ENCODE data around the gene CTNNA3.

Gene CTNNA3

GRCh38 chr10:66999762-67000545 lies 696.0 kb downstream of the CTNNA3 start:
- FAIRE-seq: no peak

GRCh38 chr10:66996996-66997395 lies 699.0 kb downstream of the CTNNA3 start:
- FAIRE-seq: no peak

- FAIRE-seq: no peak
Observed at GRCh38 chr10:66990143-66990830, 705.7 kb downstream of the CTNNA3 start.

DNA sequence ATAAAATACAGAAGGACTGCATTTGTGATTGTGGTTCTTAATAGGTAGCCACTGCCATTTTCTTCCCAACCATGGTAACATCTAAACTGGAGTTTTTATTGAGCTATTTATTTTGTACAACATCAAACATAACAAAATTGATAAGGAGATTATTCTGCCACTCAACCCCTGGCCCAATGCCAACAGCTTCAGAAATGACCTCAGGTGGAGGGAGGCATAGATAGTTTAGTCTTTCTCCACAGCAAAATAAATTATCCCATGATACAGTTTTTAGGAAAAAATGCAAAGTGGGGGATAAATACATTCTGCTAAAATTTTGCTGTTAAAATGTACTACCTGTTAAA lies 712.5 kb downstream of the CTNNA3 start:
- FAIRE-seq: no peak

GRCh38 chr10:66982792-66983474 lies 713.1 kb downstream of the CTNNA3 start:
- no peak for FAIRE-seq

DNA sequence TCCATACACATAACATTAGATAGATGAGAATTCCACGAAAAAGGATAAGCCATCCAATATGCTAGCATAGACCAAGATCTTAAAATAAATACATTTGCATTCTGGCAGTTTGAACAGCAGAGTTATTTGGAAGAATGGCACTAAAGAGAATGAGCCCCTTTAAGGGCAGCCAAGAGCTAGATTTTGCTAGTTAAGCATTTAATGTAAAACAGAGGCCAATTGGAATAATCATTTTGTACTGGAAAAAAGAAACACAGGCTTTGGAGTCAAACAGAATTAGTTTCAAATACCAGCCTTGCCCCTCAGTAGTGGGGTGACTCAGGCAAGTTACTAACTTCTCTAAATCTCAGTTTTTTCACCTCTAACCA lies 714.0 kb downstream of the CTNNA3 start:
- FAIRE-seq: no peak

DNA sequence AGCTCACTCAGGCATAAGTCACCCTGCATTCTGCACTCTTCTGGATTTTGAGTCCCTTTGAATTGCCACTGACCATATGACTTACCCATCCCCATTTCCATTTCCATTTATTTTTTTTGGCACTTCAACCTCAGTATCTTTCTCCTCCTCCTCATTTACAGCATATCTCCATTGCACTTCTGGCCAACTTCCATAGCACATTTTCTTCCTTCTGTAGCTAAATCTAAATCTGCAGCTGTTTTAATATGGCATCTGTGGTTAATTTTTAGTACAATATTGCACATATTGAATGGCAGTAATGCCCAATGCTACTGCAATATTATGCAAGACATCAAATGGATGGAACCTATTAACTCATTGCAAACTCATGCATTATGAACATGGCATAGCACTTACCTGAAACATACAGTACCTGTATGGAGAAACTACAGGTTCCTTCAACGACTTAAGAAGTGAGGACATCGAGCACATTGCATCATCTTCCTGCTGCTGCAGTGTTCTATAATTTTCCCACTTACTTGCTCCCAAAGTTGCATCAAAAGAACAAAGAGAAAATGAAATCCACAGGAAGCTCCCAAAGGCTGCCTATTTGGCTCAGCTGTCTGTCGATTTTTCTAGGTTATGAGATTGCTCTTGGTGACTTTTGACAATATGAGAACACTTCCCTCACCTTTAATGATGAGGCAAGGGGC lies 714.5 kb downstream of the CTNNA3 start:
- no peak for FAIRE-seq

- no peak for FAIRE-seq
Observed at GRCh38 chr10:66980246-66980815, 715.7 kb downstream of the CTNNA3 start.

GRCh38 chr10:66964946-66965345 lies 731.0 kb downstream of the CTNNA3 start:
- FAIRE-seq: no peak

- no peak for FAIRE-seq
Observed at GRCh38 chr10:66958466-66958865, 737.5 kb downstream of the CTNNA3 start.

- no peak for FAIRE-seq
Observed at GRCh38 chr10:66951896-66952295, 744.1 kb downstream of the CTNNA3 start.

DNA sequence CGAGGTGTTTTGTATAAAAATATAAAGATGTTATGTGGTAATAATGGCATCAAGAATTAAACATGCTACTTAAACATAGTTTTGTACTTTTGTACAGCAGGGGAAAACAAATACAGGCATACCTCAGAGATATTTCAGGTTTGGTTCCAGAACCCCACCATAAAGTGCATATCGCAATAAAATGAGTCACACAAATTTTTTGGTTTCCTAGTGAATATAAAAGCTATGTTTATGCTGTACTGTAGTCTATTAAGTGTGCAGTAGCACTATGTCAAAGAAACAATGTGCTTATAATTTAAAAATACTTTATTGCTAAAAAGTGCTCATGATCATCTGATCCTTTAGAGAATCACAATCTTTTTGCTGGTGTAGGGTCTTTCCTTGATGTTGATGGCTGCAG lies 752.4 kb downstream of the CTNNA3 start:
- no peak for FAIRE-seq

DNA sequence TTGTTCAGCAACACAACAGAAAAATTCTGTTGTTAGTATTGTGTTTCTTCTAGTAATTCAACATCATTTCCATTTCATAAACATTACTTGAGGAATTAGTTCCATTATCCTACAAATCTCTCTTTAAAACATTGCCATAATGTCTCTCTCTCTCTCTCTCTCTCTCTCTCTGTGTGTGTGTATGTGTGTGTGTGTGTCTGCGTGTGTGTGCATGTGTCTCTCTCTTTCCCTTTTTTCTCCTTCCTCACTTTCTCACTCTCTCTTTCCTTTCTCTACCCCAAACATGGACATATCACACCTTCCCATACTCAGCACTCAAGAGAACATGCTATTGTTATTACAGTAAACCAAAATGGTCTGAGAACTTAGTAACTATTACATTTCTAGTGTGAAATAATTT lies 753.6 kb downstream of the CTNNA3 start:
- FAIRE-seq: no peak

DNA sequence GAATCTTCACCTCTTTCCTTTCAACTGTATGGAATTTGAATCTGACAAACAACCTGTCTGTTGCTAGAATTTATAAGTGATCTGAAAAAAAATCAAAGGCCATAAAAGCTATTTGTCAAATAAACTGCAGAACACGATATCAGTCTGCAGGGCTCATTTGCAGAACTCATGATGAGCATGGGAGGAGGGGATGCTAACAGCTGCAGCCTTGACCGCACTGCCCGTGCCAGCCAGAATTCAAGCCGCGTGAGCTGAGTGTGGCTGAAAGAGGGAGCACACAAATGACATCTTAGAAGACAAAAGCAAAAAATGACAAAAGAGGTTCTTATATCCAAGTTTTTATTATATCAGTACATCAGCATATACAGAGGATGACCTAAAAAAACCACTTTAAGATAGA lies 754.5 kb downstream of the CTNNA3 start:
- no peak for FAIRE-seq

DNA sequence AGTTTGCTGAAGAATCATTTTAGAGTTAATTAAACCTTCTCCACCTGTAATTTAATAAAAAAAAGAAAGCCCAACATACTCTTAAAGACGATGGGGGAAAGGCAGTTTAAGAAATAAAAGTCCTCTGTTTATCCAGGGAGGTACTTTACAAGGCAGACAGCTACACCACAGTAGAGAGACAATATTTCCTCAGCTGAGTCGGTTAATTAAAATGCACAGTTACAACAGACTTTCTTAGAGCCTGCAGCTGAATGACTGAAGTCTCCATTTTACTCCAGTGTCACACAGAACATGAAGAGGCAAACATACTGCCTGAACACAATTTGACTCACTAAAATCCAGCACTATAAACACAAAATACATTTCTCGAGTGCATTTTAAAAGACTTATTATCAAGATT lies 755.0 kb downstream of the CTNNA3 start:
- FAIRE-seq: no peak

DNA sequence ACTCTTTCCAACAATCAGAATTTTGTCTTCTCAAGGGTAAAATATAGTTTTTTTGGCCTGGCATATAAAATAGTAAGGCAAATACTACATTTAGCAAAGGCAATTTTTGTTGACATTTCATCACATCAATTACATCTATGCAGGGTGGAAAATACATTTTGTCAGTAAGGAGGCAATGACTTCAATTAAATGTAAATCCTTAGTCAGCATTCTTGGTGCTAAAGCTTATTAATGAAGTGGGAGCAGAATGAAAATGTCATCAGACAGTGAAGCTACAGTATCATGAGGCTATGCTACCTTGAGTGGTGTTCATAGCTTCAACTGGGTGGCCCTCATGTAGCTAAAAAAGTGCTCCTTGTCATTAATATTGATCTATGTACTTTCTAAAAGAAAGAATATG lies 761.3 kb downstream of the CTNNA3 start:
- no peak for FAIRE-seq

DNA sequence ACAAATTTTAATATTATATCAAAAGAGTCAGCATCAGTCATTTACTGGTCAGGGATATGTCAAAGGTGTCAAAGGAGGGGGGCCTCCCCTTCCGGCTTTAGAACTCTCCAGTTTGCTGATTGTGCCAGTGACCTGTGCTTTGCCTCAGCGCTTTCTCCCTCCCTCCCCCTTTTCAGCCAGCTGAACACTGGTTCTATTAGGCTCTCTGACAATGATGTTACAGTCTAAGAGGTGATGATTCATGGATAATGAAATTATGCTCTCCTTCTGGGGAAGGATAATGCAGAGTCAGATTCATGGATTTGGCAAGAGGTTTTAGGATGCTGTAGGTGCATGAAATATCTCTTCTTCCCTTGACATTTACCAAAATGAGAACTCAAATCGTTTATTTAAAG lies 764.0 kb downstream of the CTNNA3 start:
- FAIRE-seq: no peak

DNA sequence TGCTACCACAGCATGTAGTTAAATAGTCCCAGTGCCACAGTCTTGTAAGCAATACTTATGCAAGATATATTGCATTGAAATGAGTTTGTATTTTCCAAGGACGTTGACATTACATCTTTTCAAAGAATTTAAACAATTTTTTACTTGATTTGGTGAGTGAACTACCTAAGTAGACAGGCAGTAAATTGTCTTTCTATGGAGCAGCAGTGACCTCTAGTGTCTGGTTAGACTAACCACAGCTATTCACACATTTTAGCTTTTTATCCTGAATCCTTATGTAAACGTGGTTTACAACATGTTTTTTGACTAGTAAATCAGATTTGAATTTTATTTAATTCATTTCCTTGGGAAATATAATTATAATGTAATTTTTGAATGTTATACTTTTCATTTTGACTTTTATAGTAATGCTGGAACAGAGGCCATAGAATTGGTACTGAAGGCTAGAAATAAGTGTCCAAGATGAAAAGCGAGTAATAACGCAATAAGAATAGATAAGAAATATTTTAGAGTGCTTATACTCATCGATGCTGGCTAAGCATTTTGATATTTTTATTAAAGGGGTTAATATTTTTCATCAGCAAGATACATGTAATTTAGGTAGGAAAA lies 764.6 kb downstream of the CTNNA3 start:
- FAIRE-seq: peak; percentile 95

DNA sequence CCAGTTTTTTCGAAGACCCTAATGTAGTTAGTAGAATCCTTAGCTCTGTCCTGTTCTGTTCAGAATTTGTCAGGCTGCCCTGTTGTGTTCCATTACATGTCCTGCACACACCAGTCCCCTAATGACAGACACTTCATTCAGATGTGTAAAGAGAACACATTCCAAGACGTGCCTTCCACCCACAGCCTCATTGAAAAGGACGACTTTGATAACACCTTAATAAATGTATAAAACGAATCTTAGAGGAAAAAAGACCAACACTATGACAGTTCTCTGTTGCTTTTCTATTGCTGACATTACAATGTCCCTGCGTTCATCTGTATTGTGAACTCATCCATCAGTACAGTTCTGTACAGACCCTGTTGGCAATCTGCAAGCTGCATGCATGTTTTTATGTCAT lies 766.6 kb downstream of the CTNNA3 start:
- FAIRE-seq: no peak

DNA sequence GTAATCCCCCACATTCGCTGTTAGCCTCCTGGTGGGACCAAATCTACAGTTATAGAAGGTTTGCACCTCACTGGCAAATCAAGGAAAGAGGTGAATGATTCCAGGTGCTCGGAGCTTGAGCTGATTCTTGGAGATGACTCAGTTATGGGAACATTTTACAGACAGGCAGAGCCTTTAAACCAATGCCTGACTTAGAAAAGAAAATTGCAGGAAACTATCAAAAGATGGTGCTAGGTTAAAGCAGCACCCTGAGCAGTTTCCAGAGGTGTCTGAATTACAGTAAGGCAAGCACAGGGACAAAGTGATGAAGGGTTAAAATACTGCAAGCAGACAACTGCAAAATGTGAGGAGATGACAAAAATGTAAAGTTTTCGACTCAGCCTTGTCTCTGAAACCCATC lies 767.2 kb downstream of the CTNNA3 start:
- no peak for FAIRE-seq

DNA sequence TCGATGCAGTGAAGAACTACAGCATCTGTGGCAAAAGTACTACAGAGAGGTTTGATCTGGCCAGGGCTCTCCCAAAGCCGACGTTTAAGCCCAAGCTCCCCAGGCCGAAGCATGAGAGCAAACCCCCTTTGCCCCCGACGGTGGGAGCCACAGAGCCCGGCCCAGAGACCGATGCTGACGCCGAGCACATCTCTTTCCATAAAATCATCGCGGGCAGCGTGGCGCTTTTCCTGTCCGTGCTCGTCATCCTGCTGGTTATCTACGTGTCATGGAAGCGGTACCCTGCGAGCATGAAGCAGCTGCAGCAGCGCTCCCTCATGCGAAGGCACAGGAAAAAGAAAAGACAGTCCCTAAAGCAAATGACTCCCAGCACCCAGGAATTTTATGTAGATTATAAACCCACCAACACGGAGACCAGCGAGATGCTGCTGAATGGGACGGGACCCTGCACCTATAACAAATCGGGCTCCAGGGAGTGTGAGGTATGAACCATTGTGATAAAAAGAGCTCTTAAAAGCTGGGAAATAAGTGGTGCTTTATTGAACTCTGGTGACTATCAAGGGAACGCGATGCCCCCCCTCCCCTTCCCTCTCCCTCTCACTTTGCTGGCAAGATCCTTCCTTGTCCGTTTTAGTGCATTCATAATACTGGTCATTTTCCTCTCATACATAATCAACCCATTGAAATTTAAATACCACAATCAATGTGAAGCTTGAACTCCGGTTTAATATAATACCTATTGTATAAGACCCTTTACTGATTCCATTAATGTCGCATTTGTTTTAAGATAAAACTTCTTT lies 767.8 kb downstream of the CTNNA3 start:
- no peak for FAIRE-seq
